HEK293 (cell line): Measurements from ENCODE around the gene MAP3K6.

ENCODE experiments used
- EGR2 ChIP-seq: fragments of 450-650 bp; formaldehyde crosslinking; IDR thresholded peaks from 2 replicates; pipeline ENCODE4 v1.5.1; 2016; ENCODE audit warnings: low read depth, missing biosample characterization, missing genetic modification characterization
- SP2 ChIP-seq: fragments of 450-650 bp; formaldehyde crosslinking; IDR thresholded peaks from 2 replicates; pipeline ENCODE4 v1.5.1; 2016; ENCODE audit warnings: missing biosample characterization, missing genetic modification characterization
- ZNF175 ChIP-seq: fragments of 450-650 bp; formaldehyde crosslinking; IDR thresholded peaks from 2 replicates; pipeline ENCODE4 v1.5.1; 2016; ENCODE audit warnings: missing biosample characterization, missing genetic modification characterization
- TF ChIP-seq, protein P1 (sequence below): fragments of 450-650 bp; formaldehyde crosslinking; IDR thresholded peaks from 2 replicates; pipeline ENCODE4 v1.5.1; 2016; ENCODE audit warnings: missing biosample characterization, missing genetic modification characterization
- TF ChIP-seq, protein P2 (sequence below): fragments of 450-650 bp; formaldehyde crosslinking; IDR thresholded peaks from 2 replicates; pipeline ENCODE4 v1.5.1; 2016; ENCODE audit warnings: missing biosample characterization, missing genetic modification characterization

DNA sequence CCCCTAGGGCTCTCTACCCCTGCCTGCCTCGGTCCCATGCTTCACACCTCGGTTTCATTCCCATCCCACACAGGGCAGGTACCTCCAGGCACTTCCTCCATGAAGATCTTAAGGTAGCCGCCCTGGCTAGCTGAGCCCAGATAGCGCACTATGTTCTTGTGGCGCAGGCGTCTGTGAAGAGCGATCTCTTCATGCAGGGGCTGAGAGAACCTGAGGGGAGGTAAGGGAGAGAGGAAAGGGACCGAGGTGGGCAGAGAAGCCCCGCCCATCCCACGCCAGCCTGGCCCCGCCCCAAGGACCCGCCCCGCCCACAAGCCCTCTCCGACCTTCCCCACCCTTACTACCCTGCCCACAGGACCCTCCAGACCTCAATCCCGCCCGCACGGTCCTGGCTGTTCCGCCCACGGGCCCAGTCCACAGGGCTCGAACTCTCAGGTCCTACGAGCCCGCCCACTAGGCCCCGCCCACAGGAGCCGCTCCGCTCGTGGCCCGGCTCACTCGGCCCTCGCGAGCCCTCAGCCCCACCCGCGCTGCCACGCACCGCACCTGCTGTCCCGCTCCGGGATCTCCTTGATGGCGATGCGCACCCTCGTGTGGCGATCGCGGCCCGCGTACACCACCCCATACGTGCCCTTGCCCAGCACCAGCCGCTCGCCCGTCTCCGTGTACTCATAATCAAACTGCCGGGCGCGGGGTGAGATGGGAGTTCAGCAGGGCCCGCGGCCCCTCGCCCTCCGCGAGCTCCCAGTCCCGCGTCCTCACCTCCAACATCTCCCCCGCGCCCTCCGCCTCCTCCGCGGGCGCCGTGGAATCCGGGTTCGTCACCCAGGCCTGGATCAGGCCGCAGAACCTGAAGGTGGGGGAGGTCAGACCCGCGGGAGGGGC is 6.4 kb downstream of the MAP3K6 start:
- TF ChIP-seq SP2 (tag by site-specific recombination) = 0 out of 2 replicates have a peak, but pooled peaks have one; percentile 11
- TF ChIP-seq, protein P1, sequence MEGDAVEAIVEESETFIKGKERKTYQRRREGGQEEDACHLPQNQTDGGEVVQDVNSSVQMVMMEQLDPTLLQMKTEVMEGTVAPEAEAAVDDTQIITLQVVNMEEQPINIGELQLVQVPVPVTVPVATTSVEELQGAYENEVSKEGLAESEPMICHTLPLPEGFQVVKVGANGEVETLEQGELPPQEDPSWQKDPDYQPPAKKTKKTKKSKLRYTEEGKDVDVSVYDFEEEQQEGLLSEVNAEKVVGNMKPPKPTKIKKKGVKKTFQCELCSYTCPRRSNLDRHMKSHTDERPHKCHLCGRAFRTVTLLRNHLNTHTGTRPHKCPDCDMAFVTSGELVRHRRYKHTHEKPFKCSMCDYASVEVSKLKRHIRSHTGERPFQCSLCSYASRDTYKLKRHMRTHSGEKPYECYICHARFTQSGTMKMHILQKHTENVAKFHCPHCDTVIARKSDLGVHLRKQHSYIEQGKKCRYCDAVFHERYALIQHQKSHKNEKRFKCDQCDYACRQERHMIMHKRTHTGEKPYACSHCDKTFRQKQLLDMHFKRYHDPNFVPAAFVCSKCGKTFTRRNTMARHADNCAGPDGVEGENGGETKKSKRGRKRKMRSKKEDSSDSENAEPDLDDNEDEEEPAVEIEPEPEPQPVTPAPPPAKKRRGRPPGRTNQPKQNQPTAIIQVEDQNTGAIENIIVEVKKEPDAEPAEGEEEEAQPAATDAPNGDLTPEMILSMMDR (tag by site-specific recombination) = no peak
- TF ChIP-seq, protein P2, sequence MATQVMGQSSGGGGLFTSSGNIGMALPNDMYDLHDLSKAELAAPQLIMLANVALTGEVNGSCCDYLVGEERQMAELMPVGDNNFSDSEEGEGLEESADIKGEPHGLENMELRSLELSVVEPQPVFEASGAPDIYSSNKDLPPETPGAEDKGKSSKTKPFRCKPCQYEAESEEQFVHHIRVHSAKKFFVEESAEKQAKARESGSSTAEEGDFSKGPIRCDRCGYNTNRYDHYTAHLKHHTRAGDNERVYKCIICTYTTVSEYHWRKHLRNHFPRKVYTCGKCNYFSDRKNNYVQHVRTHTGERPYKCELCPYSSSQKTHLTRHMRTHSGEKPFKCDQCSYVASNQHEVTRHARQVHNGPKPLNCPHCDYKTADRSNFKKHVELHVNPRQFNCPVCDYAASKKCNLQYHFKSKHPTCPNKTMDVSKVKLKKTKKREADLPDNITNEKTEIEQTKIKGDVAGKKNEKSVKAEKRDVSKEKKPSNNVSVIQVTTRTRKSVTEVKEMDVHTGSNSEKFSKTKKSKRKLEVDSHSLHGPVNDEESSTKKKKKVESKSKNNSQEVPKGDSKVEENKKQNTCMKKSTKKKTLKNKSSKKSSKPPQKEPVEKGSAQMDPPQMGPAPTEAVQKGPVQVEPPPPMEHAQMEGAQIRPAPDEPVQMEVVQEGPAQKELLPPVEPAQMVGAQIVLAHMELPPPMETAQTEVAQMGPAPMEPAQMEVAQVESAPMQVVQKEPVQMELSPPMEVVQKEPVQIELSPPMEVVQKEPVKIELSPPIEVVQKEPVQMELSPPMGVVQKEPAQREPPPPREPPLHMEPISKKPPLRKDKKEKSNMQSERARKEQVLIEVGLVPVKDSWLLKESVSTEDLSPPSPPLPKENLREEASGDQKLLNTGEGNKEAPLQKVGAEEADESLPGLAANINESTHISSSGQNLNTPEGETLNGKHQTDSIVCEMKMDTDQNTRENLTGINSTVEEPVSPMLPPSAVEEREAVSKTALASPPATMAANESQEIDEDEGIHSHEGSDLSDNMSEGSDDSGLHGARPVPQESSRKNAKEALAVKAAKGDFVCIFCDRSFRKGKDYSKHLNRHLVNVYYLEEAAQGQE (tag by site-specific recombination) = no peak
- peak; percentile 50; the same call in 1 of the 2 replicates for TF ChIP-seq EGR2 (tag by site-specific recombination)
- no peak for TF ChIP-seq ZNF175 (tag by site-specific recombination)
